K562 (cell line): ENCODE measurements around the gene DOCK8. TPM values are rescaled to one million over a fixed set of nuclear protein-coding genes. Genes with fewer than 3 reads are reported as not detected.

Source experiments
- ATAC-seq: fragments of 200-7000 bp; cut with Tn5 transposase; 3 replicates; pipeline ENCODE4 v1.9.1; 2020; ENCODE audit warnings: moderate library complexity
- BruUV-seq: library from RNA; stranded (reverse); fragments of 400-500 nt; replicated peaks from 2 replicates; lab custom pipeline; 2021; lab: Mats Ljungman, UMichigan
- CTCF ChIA-PET: fragments of 300-600 bp; formaldehyde crosslinking; extraction: SDS; loops from one replicate; lab custom pipeline; 2021; ENCODE audit warnings: low intra/inter-chr PET ratio; lab: Yijun Ruan, JAX
- POLR2A ChIA-PET: fragments of 300-600, 350-650 bp; sonication (Branson Sonifier 250); formaldehyde crosslinking; extraction: SDS; loops from one replicate; lab custom pipeline; 2021; ENCODE audit warnings: antibody characterized with exemption, inconsistent platforms; lab: Yijun Ruan, JAX
- DNase-seq, 4 experiments: peaks; one replicate each; pipeline versions ENCODE4 v3.0.0 to v3.0.0-alpha.2; 2011 to 2018; ENCODE audit warnings: low spot score in 3 of 4, mixed read lengths in 3 of 4; ENCODE audit errors: extremely low read depth in 1 of 4
- FAIRE-seq: peaks from 2 replicates; lab custom pipeline; 2011; peaks lifted over from hg19 to GRCh38; lab: Jason Lieb, UNC
- H2AFZ ChIP-seq: 2 replicates; pipeline ENCODE4 v1.6.0; 2011; ENCODE audit warnings: low read depth, low read length, control low read depth, inconsistent platforms
- H3K27ac ChIP-seq: fragments of 200-600 bp; 3 replicates; pipeline ENCODE4 v1.8.0; 2011; ENCODE audit warnings: low read depth, mild to moderate bottlenecking, control low read depth, inconsistent platforms, low read length, moderate library complexity, mixed read lengths; ENCODE audit errors: extremely low read depth
- H3K27me3 ChIP-seq, 2 experiments: fragments of 300-600 bp in 1 of 2; 2 replicates in 1 of 2; 3 replicates in 1 of 2; pipeline versions ENCODE4 v1.6.0 to v1.8.0; 2011; ENCODE audit warnings: inconsistent platforms in 2 of 2, low read length in 2 of 2, mild to moderate bottlenecking in 1 of 2, mixed read lengths in 1 of 2, moderate library complexity in 1 of 2; ENCODE audit not compliant: control insufficient read depth in 2 of 2, insufficient read depth in 2 of 2
- H3K36me3 ChIP-seq: fragments of 300-600 bp; 3 replicates; pipeline ENCODE4 v1.8.0; 2011; ENCODE audit warnings: mild to moderate bottlenecking, low read length, inconsistent platforms; ENCODE audit not compliant: control insufficient read depth, insufficient read depth
- H3K4me1 ChIP-seq, 2 experiments: fragments of 200-600 bp in 1 of 2; replicated peaks in 1 of 2; 2 replicates in 1 of 2; 3 replicates in 1 of 2; pipeline versions ENCODE4 v1.5.1 to v1.8.0; 2011; ENCODE audit warnings: inconsistent platforms in 2 of 2, low read length in 2 of 2, mild to moderate bottlenecking in 1 of 2, mixed read lengths in 1 of 2, moderate library complexity in 1 of 2; ENCODE audit not compliant: control insufficient read depth in 2 of 2, insufficient read depth in 2 of 2
- H3K4me2 ChIP-seq: 2 replicates; pipeline ENCODE4 v1.6.1; 2011; ENCODE audit warnings: low read length, control low read depth, inconsistent platforms, mixed read lengths; ENCODE audit not compliant: insufficient read depth
- H3K4me3 ChIP-seq: fragments of 200-600 bp; sonication (generic), shearing (Covaris generic); 2 replicates; pipeline ENCODE4 v1.5.1; 2016; ENCODE audit warnings: control low read depth, inconsistent platforms
- H3K79me2 ChIP-seq: fragments of 200-600 bp; 3 replicates; pipeline ENCODE4 v1.8.0; 2011; ENCODE audit warnings: low read length, inconsistent platforms; ENCODE audit not compliant: control insufficient read depth, insufficient read depth
- H3K9ac ChIP-seq, 2 experiments: 2 replicates each; pipeline versions ENCODE4 v1.6.0 to v1.6.1; 2011; ENCODE audit warnings: low read depth in 2 of 2, low read length in 2 of 2, control low read depth in 1 of 2, inconsistent platforms in 1 of 2, mild to moderate bottlenecking in 1 of 2, mixed read lengths in 1 of 2; ENCODE audit not compliant: insufficient read depth in 1 of 2
- H3K9me1 ChIP-seq: one replicate; pipeline ENCODE4 v1.6.0; 2011; ENCODE audit warnings: inconsistent platforms, mild to moderate bottlenecking, low read length, moderate library complexity; ENCODE audit not compliant: control insufficient read depth, insufficient read depth
- H3K9me3 ChIP-seq: replicated peaks from 2 replicates; pipeline ENCODE4 v1.5.1; 2011; ENCODE audit warnings: low read depth, low read length, inconsistent platforms; ENCODE audit not compliant: control insufficient read depth, insufficient read depth
- H4K20me1 ChIP-seq: replicated peaks from 2 replicates; pipeline ENCODE4 v1.6.1; 2011; ENCODE audit warnings: low read length, inconsistent platforms, mixed read lengths; ENCODE audit not compliant: control insufficient read depth, insufficient read depth
- BRCA1 ChIP-seq, 2 experiments: fragments of 450-650 bp in 1 of 2; sonication (generic) in 1 of 2; formaldehyde crosslinking in 1 of 2; IDR thresholded peaks; 2 replicates each; pipeline versions ENCODE4 v1.5.0 to v1.6.1; 2017 to 2020; ENCODE audit warnings: mild to moderate bottlenecking in 1 of 2, missing genetic modification reagents in 1 of 2
- CBX3 ChIP-seq, 2 experiments: IDR thresholded peaks; 1 replicate in 1 of 2; 2 replicates in 1 of 2; pipeline ENCODE4 v1.6.1; 2012; ENCODE audit warnings: inconsistent platforms in 2 of 2, low read length in 2 of 2, borderline replicate concordance in 1 of 2, control low read depth in 1 of 2
- IRF2 ChIP-seq: sonication (generic); formaldehyde crosslinking; IDR thresholded peaks from 2 replicates; pipeline ENCODE4 v1.8.1; 2022; ENCODE audit warnings: mild to moderate bottlenecking, missing genetic modification reagents
- KDM4B ChIP-seq, 2 experiments: fragments of 450-650 bp in 1 of 2; sonication (generic) in 1 of 2; IDR thresholded peaks; 2 replicates each; pipeline ENCODE4 v1.6.1; 2016 to 2017; ENCODE audit warnings: borderline replicate concordance in 2 of 2, antibody characterized with exemption in 1 of 2, low read depth in 1 of 2, mild to moderate bottlenecking in 1 of 2
- KDM5B ChIP-seq: fragments of 200-600 bp; sonication (generic); IDR thresholded peaks from 2 replicates; pipeline ENCODE4 v1.6.1; 2012; ENCODE audit warnings: low read depth, mild to moderate bottlenecking, moderate library complexity, low read length, control low read depth, inconsistent platforms; ENCODE audit not compliant: insufficient replicate concordance
- NUFIP1 ChIP-seq: fragments of 450-650 bp; IDR thresholded peaks from 2 replicates; pipeline ENCODE4 v1.6.1; 2018; ENCODE audit not compliant: partially characterized antibody
- POU5F1 ChIP-seq: fragments of 150-350 bp; IDR thresholded peaks from 2 replicates; pipeline ENCODE4 v1.6.1; 2014; ENCODE audit warnings: borderline replicate concordance, low read length, low read depth, mild to moderate bottlenecking; ENCODE audit not compliant: partially characterized antibody
- ZFPM2 ChIP-seq: fragments of 250-450 bp; sonication (Bioruptor Pico); IDR thresholded peaks from 2 replicates; pipeline ENCODE4 v1.5.1; 2022; ENCODE audit warnings: mild to moderate bottlenecking
- ZNF124 ChIP-seq: sonication (generic); formaldehyde crosslinking; IDR thresholded peaks from 2 replicates; pipeline ENCODE4 v1.8.1; 2022; ENCODE audit warnings: missing genetic modification reagents
- ZNF143 ChIP-seq: sonication (generic); formaldehyde crosslinking; IDR thresholded peaks from 2 replicates; pipeline ENCODE4 v1.9.0; 2022; ENCODE audit warnings: mild to moderate bottlenecking, missing genetic modification reagents
- ZNF3 ChIP-seq: fragments of 250-450 bp; sonication (Bioruptor Pico); IDR thresholded peaks from 2 replicates; pipeline ENCODE4 v1.5.0; 2021; ENCODE audit warnings: mild to moderate bottlenecking, moderate library complexity
- ZNF668 ChIP-seq: fragments of 250-450 bp; sonication (Bioruptor Pico); IDR thresholded peaks from 2 replicates; pipeline ENCODE4 v1.8.0; 2022; ENCODE audit warnings: mild to moderate bottlenecking, inconsistent platforms
- WGBS: fragments of 100-300 bp; shearing (Covaris generic); methylation state at CpG from one replicate; pipeline ENCODE4 v1.1.6; 2016; ENCODE audit warnings: low coverage, mixed read lengths; ENCODE audit not compliant: insufficient coverage; ENCODE audit errors: missing lambda C conversion rate; 5-methylcytosine and 5-hydroxymethylcytosine counted together
- in situ Hi-C: fragments of 300-500 bp; cut with MboI; formaldehyde crosslinking; loops from 4 replicates; pipeline ENCODE4 v1.15.0; 2018; ENCODE audit warnings: inconsistent platforms, mixed read lengths
- intact Hi-C: fragments of 100-400 bp; cut with micrococcal nuclease; formaldehyde crosslinking; loops from 2 replicates; pipeline ENCODE4 v1.14.2; 2022
- polyA plus RNA-seq, 8 experiments: library from polyadenylated mRNA; depleted of rRNA in 4 of 8; stranded (reverse) in 5 of 8; unstranded in 3 of 8; fragments of >200 nt; fragmentation: Nextera tagmentation in 2 of 8; fragmentation: Illumina TruSeq in 1 of 8; extraction: Ambion mirVana in 2 of 8; extraction: Trizol in 1 of 8; gene quantifications; 2 replicates each; pipeline versions ENCODE4 v1.2.1 to v1.2.3, GENCODE V29; 2011 to 2014; ENCODE audit warnings: inconsistent platforms in 1 of 8, missing spikeins in 1 of 8
- total RNA-seq, 7 experiments: library from RNA; depleted of rRNA in 6 of 7; stranded (reverse); fragments of >200 nt in 6 of 7; fragmentation: Illumina TruSeq in 2 of 7; extraction: Trizol in 2 of 7; gene quantifications; 2 replicates each; pipeline versions ENCODE4 v1.2.1 to v1.2.3, GENCODE V29; 2011 to 2021; ENCODE audit warnings: low replicate concordance in 1 of 7
- TF ChIP-seq, protein P1 (sequence below): fragments of 250-450 bp; sonication (Bioruptor Pico); IDR thresholded peaks from 2 replicates; pipeline ENCODE4 v1.5.0; 2021
- TF ChIP-seq, protein P2 (sequence below): fragments of 450-650 bp; IDR thresholded peaks from 2 replicates; pipeline ENCODE4 v1.6.1; 2016; ENCODE audit warnings: borderline replicate concordance
- TF ChIP-seq, protein P3 (sequence below): fragments of 450-650 bp; formaldehyde crosslinking; IDR thresholded peaks from 2 replicates; pipeline ENCODE4 v1.4.0; 2020; ENCODE audit warnings: mild to moderate bottlenecking, moderate library complexity
- TF ChIP-seq, protein P4 (sequence below): fragments of 450-650 bp; formaldehyde crosslinking; IDR thresholded peaks from 2 replicates; pipeline ENCODE4 v1.4.0; 2022; ENCODE audit warnings: mild to moderate bottlenecking, moderate library complexity

Gene DOCK8
- total and polyA plus RNA-seq, 9 of the 15 experiments (the other 6 are each of a cell fraction or from before 2014, with no cell fraction given), result 14.4 to 53.8 (median 25.1) TPM

DNA sequence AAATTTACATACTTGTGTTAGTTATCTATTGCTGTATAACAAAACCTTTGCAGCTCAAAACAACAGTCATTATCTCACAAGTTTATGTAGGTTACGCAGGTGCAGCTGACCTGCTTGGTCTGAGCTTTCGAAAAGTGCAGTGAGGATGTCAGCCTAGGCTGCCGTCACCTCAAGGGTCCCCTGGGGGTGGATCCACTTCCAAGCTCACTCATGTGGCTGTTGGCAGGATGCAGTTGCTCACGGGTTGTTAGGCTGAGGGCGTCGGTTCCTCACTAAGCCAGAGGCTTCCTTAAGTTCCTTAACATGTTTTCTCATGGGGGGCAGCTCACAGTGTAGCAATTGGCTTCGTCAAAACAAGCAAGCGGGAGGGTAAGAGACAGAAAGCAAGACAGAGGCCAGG is 139.8 kb downstream of the DOCK8 start:
- TF ChIP-seq NUFIP1 (no peak), ZNF668 (CRISPR knock-in tag) (no peak), ZNF3 (no peak), CBX3 (IDR thresholded peaks at IDR 0.05; ENCODE audit: borderline replicate concordance in 1 of 2, low read length in 2 of 2) (no peak), ZFPM2 (CRISPR knock-in tag) (no peak), IRF2 (no peak), ZNF143 (no peak), KDM4B (IDR thresholded peaks at IDR 0.05; ENCODE audit: borderline replicate concordance in 2 of 2, low read depth in 1 of 2) (no peak), POU5F1 (no peak), BRCA1 (IDR thresholded peaks at IDR 0.05) (no peak), BRCA1 (CRISPR knock-in tag; IDR thresholded peaks at IDR 0.05) (no peak), KDM5B (no peak), ZNF124 (CRISPR knock-in tag) (no peak)
- TF ChIP-seq, protein P1, sequence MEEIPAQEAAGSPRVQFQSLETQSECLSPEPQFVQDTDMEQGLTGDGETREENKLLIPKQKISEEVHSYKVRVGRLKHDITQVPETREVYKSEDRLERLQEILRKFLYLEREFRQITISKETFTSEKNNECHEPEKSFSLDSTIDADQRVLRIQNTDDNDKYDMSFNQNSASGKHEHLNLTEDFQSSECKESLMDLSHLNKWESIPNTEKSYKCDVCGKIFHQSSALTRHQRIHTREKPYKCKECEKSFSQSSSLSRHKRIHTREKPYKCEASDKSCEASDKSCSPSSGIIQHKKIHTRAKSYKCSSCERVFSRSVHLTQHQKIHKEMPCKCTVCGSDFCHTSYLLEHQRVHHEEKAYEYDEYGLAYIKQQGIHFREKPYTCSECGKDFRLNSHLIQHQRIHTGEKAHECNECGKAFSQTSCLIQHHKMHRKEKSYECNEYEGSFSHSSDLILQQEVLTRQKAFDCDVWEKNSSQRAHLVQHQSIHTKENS (CRISPR knock-in tag), result no peak
- TF ChIP-seq, protein P2, sequence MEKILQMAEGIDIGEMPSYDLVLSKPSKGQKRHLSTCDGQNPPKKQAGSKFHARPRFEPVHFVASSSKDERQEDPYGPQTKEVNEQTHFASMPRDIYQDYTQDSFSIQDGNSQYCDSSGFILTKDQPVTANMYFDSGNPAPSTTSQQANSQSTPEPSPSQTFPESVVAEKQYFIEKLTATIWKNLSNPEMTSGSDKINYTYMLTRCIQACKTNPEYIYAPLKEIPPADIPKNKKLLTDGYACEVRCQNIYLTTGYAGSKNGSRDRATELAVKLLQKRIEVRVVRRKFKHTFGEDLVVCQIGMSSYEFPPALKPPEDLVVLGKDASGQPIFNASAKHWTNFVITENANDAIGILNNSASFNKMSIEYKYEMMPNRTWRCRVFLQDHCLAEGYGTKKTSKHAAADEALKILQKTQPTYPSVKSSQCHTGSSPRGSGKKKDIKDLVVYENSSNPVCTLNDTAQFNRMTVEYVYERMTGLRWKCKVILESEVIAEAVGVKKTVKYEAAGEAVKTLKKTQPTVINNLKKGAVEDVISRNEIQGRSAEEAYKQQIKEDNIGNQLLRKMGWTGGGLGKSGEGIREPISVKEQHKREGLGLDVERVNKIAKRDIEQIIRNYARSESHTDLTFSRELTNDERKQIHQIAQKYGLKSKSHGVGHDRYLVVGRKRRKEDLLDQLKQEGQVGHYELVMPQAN, result no peak
- TF ChIP-seq, protein P3, sequence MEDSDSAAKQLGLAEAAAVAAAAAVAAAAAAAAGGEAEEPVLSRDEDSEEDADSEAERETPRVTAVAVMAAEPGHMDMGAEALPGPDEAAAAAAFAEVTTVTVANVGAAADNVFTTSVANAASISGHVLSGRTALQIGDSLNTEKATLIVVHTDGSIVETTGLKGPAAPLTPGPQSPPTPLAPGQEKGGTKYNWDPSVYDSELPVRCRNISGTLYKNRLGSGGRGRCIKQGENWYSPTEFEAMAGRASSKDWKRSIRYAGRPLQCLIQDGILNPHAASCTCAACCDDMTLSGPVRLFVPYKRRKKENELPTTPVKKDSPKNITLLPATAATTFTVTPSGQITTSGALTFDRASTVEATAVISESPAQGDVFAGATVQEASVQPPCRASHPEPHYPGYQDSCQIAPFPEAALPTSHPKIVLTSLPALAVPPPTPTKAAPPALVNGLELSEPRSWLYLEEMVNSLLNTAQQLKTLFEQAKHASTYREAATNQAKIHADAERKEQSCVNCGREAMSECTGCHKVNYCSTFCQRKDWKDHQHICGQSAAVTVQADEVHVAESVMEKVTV (CRISPR knock-in tag), result no peak
- TF ChIP-seq, protein P4, sequence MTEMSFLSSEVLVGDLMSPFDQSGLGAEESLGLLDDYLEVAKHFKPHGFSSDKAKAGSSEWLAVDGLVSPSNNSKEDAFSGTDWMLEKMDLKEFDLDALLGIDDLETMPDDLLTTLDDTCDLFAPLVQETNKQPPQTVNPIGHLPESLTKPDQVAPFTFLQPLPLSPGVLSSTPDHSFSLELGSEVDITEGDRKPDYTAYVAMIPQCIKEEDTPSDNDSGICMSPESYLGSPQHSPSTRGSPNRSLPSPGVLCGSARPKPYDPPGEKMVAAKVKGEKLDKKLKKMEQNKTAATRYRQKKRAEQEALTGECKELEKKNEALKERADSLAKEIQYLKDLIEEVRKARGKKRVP, result no peak
- in situ Hi-C loops (no loop called here), intact Hi-C loops (no loop called here)
- Histone ChIP-seq H3K4me2 (no peak overlapping the region), H3K9me1 (no peaks in the 10 kb centered on the region), H3K36me3 (peaks cover 12% of the 10 kb centered on the region; the same call in 2 of the 3 replicates), H4K20me1 (no peaks in the 10 kb centered on the region), H3K9ac (no peak overlapping the region), H3K27me3 (no peaks in the 10 kb centered on the region), H3K4me3 (no peak overlapping the region), H3K27ac (no peak overlapping the region), H3K4me1 (no peaks in the 10 kb centered on the region; a peak in 1 of 5 replicates), H3K9me3 (no peaks in the 10 kb centered on the region), H3K79me2 (no peaks in the 10 kb centered on the region), H2AFZ (no peak overlapping the region)
- no peak for DNase-seq
- no TSS peak for BruUV-seq
- no peak for ATAC-seq
- WGBS, result 66% methylated on average over 5 of the region's 8 CpGs
- ChIA-PET POLR2A (no interaction called here), CTCF (no interaction called here)
- no peak for FAIRE-seq
